Glutamatergic neuron (in vitro differentiated cells): ENCODE measurements around the gene RPL13. TPM values are rescaled to one million over a fixed set of nuclear protein-coding genes. Genes with fewer than 3 reads are reported as not detected.

ENCODE experiments used
- DNase-seq: peaks from one replicate; pipeline ENCODE4 v3.0.0; 2022
- H3K27ac Mint-ChIP-seq: one replicate; pipeline ENCODE4 v1.8.0; 2020; ENCODE audit warnings: mild to moderate bottlenecking, mixed read lengths, inconsistent platforms; ENCODE audit not compliant: unreplicated experiment
- H3K27me3 Mint-ChIP-seq: one replicate; pipeline ENCODE4 v1.8.0; 2020; ENCODE audit warnings: mild to moderate bottlenecking, moderate library complexity, mixed read lengths, inconsistent platforms; ENCODE audit not compliant: unreplicated experiment
- H3K36me3 Mint-ChIP-seq: one replicate; pipeline ENCODE4 v1.8.0; 2020; ENCODE audit warnings: mild to moderate bottlenecking, mixed read lengths, inconsistent platforms; ENCODE audit not compliant: unreplicated experiment
- H3K4me1 Mint-ChIP-seq: one replicate; pipeline ENCODE4 v1.8.0; 2020; ENCODE audit warnings: mild to moderate bottlenecking, low read depth, mixed read lengths, inconsistent platforms; ENCODE audit not compliant: unreplicated experiment
- H3K4me3 Mint-ChIP-seq: one replicate; pipeline ENCODE4 v1.8.0; 2020; ENCODE audit warnings: mild to moderate bottlenecking, mixed read lengths, inconsistent platforms; ENCODE audit not compliant: unreplicated experiment
- H3K9me3 Mint-ChIP-seq: one replicate; pipeline ENCODE4 v1.8.0; 2020; ENCODE audit warnings: mild to moderate bottlenecking, moderate library complexity, mixed read lengths, inconsistent platforms; ENCODE audit not compliant: unreplicated experiment
- CTCF ChIP-seq: fragments of 200-600 bp; sonication (generic); IDR thresholded peaks from one replicate; pipeline ENCODE4 v1.5.0; 2021; ENCODE audit not compliant: partially characterized antibody, unreplicated experiment
- total RNA-seq: library from RNA; stranded (reverse); fragmentation: NEBNext Ultra II Directional; extraction: Animal tissue kit (Norgen Biotek cat#: 25700); gene quantifications from one replicate; pipeline ENCODE4 v1.2.1, GENCODE V29; 2021; ENCODE audit not compliant: unreplicated experiment

The RPL13 gene
- total RNA-seq, 1 donor from 2014 or later = 893 TPM

DNA sequence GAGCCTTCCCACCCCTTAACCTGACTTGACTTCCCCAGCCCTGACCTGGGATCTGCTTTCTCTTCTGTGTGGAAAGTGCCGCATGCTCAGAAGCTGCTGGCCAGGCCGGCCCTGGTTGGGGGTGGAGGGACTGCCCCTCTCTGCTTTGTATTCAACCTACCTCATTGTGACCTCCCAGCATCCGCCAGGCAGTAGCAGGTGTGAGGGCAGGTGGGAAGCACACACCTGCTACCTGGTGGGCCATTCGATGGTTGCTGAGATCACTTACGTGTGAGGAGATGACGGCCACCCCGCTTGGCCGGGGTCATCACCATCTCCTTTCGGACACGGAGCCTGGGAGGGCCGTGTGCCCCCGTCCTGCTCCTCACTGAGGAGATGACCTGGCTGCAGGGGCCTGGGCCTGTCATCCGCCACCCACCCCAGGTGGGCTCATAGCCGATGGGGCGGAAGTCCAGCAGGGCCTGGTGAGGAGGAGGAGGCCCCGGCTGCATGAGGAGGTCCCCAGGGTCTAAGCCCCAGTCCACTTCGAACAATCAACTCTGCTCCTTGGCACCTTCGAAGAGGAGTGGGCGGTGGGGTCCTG is 22.2 kb downstream of the RPL13 start:
- Mint-ChIP-seq H3K27me3 (peaks cover 3% of the 10 kb centered on the region), H3K36me3 (no peaks in the 10 kb centered on the region), H3K27ac (no peak overlapping the region), H3K4me3 (no peak overlapping the region), H3K9me3 (peaks cover 3% of the 10 kb centered on the region), H3K4me1 (no peaks in the 10 kb centered on the region)
- TF ChIP-seq CTCF = no peak
- no peak for DNase-seq

- DNase-seq = peak; percentile 15
- Mint-ChIP-seq H3K9me3 (peaks cover under 1% of the 10 kb centered on the region), H3K27me3 (peaks cover under 1% of the 10 kb centered on the region), H3K36me3 (no peaks in the 10 kb centered on the region), H3K27ac (no peak overlapping the region), H3K4me3 (no peak overlapping the region), H3K4me1 (no peaks in the 10 kb centered on the region)
- no peak for TF ChIP-seq CTCF
Observed at GRCh38 chr16:89583197-89583894, 22.9 kb downstream of the RPL13 start.

DNA sequence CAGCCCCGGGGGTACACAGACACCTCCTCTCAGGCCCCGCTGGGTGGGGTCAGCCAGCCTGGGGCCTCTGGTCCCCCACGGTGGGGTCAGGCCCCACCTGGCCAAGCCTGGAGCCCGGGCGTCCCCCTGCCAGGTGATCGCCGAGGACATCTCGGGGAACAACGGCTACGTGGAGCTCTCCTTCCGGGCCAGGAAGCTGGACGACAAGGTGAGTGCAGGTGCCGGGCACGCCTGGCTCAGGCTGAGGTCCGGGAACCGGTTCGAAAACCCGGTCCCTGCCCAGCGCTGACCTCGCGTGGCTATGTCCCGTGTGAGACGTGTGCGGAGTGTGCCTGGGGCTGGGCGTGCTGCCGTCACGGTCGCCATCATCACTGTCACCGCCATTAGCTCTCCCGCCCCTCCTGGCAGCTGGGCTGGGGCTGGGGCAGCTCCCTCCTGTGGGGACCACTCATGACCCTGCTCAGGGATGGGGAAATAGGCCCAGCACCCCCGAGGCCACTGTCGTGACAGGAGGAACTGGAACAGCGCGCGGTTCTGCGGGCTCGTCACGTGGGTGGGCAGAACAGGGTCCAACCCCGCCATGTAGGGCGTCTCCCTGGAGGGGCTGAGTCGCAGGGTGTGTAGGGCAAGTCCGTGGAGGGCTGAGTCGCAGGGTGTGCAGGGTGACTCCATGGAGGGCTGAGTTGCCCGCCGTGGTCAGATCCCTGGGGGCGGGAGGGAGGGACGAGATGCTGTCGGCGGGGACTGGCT is 23.6 kb downstream of the RPL13 start:
- no peaks in the 10 kb centered on the region for H3K9me3 Mint-ChIP-seq
- no peak for TF ChIP-seq CTCF
- DNase-seq = peak; percentile 14
- H3K36me3 Mint-ChIP-seq = no peaks in the 10 kb centered on the region
- no peaks in the 10 kb centered on the region for H3K27me3 Mint-ChIP-seq
- no peak overlapping the region for H3K4me3 Mint-ChIP-seq
- no peaks in the 10 kb centered on the region for H3K4me1 Mint-ChIP-seq
- H3K27ac Mint-ChIP-seq = no peak overlapping the region

DNA sequence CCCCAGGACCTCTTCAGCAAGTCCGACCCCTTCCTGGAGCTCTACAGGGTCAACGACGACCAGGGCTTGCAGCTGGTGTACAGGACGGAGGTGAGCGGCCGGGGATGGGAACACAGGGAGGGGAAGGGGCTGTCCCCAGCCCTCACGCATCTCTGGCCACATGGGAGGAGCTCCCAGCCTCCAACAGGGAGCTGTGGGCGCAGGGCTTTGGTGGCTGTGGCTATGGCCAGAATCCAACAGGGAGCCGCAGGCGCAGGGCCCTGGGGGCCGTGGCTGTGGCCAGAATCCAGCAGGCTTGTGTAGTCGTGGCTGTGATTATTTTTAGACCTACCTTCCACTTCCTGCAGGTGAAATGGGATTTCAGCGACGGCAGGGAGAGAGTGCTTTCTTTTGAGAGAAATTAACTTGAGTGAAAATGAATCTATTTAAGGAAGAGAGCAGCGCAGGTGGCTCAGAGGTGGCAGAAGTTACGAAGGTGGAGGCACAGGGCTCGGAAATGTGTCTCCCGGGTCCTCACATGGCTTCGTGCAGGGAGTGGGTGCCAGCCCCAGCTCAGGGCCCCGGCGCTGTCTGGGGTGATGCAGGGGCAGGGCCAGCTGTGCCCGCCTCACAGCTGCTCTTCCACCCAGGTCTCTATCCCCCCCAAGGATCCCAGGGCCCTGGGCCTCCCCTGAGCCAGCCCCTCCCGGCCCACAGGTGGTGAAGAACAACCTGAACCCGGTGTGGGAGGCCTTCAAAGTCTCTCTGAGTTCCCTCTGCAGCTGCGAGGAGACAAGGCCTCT is 24.5 kb downstream of the RPL13 start:
- no peak for DNase-seq

More for the DNA sequence above, 24.5 kb downstream of the RPL13 start:
- no peak for TF ChIP-seq CTCF
- H3K9me3 Mint-ChIP-seq = no peaks in the 10 kb centered on the region
- H3K27ac Mint-ChIP-seq = no peak overlapping the region
- H3K4me1 Mint-ChIP-seq = no peaks in the 10 kb centered on the region
- no peaks in the 10 kb centered on the region for H3K27me3 Mint-ChIP-seq
- no peaks in the 10 kb centered on the region for H3K36me3 Mint-ChIP-seq
- no peak overlapping the region for H3K4me3 Mint-ChIP-seq
